KMS-11 (cell line): ENCODE results near the gene FERMT1.
A peak's percentile ranks its signal among the peaks of the same experiment; 100 is the strongest.

ENCODE experiments used
- H2AFZ ChIP-seq: fragments of 200-600 bp; sonication (generic); 2 replicates; pipeline ENCODE4 v1.6.1; 2016; ENCODE audit warnings: antibody characterized with exemption, mixed run types, low read depth
- H3K27ac ChIP-seq: fragments of 200-600 bp; sonication (generic); 2 replicates; pipeline ENCODE4 v1.6.1; 2016; ENCODE audit warnings: mild to moderate bottlenecking, mixed run types
- H3K27me3 ChIP-seq: fragments of 200-600 bp; sonication (generic); 2 replicates; pipeline ENCODE4 v1.6.1; 2017; ENCODE audit warnings: mild to moderate bottlenecking, low read depth, mixed run types, moderate library complexity; ENCODE audit not compliant: insufficient read depth
- H3K36me3 ChIP-seq: fragments of 200-600 bp; sonication (generic); 2 replicates; pipeline ENCODE4 v1.6.1; 2017; ENCODE audit warnings: mild to moderate bottlenecking, mixed run types; ENCODE audit not compliant: insufficient read depth
- H3K4me1 ChIP-seq: fragments of 200-600 bp; sonication (generic); 2 replicates; pipeline ENCODE4 v1.6.1; 2016; ENCODE audit warnings: mild to moderate bottlenecking, low read depth, mixed run types; ENCODE audit not compliant: poor library complexity, severe bottlenecking
- H3K4me2 ChIP-seq: fragments of 200-600 bp; sonication (generic); 2 replicates; pipeline ENCODE4 v1.7.0; 2016; ENCODE audit warnings: mild to moderate bottlenecking, mixed run types
- H3K4me3 ChIP-seq: fragments of 200-600 bp; sonication (generic); IDR thresholded peaks from 2 replicates; pipeline ENCODE4 v1.6.1; 2017; ENCODE audit warnings: low read depth, low read length, mixed read lengths; ENCODE audit not compliant: insufficient read depth
- H3K79me2 ChIP-seq: fragments of 200-600 bp; sonication (generic); 2 replicates; pipeline ENCODE4 v1.6.1; 2016; ENCODE audit warnings: low read depth, mixed run types; ENCODE audit not compliant: insufficient read depth
- H3K9ac ChIP-seq: fragments of 200-600 bp; sonication (generic); 2 replicates; pipeline ENCODE4 v1.6.1; 2016; ENCODE audit warnings: mild to moderate bottlenecking, mixed run types
- H4K20me1 ChIP-seq: fragments of 200-600 bp; sonication (generic); 2 replicates; pipeline ENCODE4 v1.6.1; 2016; ENCODE audit warnings: mild to moderate bottlenecking, mixed run types; ENCODE audit not compliant: insufficient read depth
- CTCF ChIP-seq: fragments of 200-600 bp; sonication (generic); conservative IDR thresholded peaks from 2 replicates; pipeline ENCODE4 v1.6.1; 2017; ENCODE audit warnings: low read depth, mild to moderate bottlenecking, antibody characterized with exemption, low read length, moderate library complexity, mixed read lengths

Gene FERMT1, protein sequence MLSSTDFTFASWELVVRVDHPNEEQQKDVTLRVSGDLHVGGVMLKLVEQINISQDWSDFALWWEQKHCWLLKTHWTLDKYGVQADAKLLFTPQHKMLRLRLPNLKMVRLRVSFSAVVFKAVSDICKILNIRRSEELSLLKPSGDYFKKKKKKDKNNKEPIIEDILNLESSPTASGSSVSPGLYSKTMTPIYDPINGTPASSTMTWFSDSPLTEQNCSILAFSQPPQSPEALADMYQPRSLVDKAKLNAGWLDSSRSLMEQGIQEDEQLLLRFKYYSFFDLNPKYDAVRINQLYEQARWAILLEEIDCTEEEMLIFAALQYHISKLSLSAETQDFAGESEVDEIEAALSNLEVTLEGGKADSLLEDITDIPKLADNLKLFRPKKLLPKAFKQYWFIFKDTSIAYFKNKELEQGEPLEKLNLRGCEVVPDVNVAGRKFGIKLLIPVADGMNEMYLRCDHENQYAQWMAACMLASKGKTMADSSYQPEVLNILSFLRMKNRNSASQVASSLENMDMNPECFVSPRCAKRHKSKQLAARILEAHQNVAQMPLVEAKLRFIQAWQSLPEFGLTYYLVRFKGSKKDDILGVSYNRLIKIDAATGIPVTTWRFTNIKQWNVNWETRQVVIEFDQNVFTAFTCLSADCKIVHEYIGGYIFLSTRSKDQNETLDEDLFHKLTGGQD

DNA sequence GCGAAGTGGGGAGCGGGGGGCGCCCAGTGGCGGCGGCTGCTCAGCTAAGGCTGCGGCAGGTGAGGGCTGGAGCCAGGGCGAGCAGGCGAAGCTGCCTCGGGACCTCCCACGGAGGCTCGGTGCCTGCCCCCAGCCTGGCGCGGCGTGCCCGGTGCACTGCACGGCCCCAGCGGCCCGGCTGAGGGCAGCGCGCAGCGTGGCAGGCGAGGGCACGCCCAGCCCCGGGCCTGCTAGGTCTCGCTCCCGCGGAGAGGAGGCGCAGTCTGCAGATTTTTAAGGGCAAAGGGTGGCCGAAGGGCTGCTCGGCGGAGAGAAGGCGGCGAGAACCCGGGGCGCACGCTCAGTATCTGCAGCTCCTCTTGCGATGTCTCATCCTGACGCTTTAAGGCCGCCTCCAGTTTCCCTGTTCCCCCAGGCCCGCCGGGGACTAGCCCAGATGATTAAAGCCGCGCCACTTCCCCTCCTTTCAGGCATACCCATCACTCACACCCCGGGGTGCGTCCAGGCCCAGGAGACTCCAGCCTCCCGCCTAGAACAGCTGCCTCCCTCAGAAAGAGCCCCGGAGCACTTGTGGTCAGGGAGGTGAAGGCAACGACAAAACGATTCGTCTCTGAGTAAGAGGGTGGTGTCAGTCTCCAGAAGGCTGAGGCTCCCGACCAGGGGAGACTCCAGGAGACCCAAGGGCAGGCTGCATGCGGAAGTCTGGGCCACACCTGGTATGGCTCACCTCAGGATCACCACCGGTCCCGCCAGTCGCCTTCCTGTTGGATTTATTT is at the start of gene FERMT1:
Gene FERMT1, minus strand, starts transcription at position 158 of the 776 bp plus-strand sequence. CDS start 3,476 bp downstream, outside the sequence.
- Histone ChIP-seq H3K9ac (peak within 1 kb of the TSS; percentile 96), H3K4me1 (peaks cover 34% of the 10 kb centered on the region), H2AFZ (peak within 1 kb of the TSS; percentile 85), H3K4me3 (no peak within 1 kb of the TSS), H3K4me2 (peak within 1 kb of the TSS; percentile 84), H3K27me3 (no peaks in the 10 kb centered on the region), H4K20me1 (no peaks in the 10 kb centered on the region), H3K36me3 (no peaks in the 10 kb centered on the region; the same call in 1 of the 2 replicates), H3K27ac (peak within 1 kb of the TSS; percentile 98), H3K79me2 (peaks cover 21% of the 10 kb centered on the region; the same call in 1 of the 2 replicates)
- TF ChIP-seq CTCF = 0 out of 2 replicates have a peak, but pooled peaks have one; percentile 19

GRCh38 chr20:6169251-6169650 is 46.4 kb upstream of the FERMT1 start:
- Histone ChIP-seq H3K36me3 (no peaks in the 10 kb centered on the region), H3K27me3 (no peaks in the 10 kb centered on the region), H4K20me1 (no peaks in the 10 kb centered on the region), H3K9ac (no peak overlapping the region), H3K4me2 (no peak overlapping the region), H3K27ac (no peak overlapping the region), H2AFZ (no peak overlapping the region), H3K4me1 (peaks cover 14% of the 10 kb centered on the region), H3K4me3 (no peak overlapping the region), H3K79me2 (no peaks in the 10 kb centered on the region)
- no peak; the same call in 1 of the 2 replicates for TF ChIP-seq CTCF

- H3K9ac ChIP-seq = no peak overlapping the region
- no peak overlapping the region for H2AFZ ChIP-seq
- no peaks in the 10 kb centered on the region for H3K27me3 ChIP-seq
- H3K79me2 ChIP-seq = no peaks in the 10 kb centered on the region
- H4K20me1 ChIP-seq = no peaks in the 10 kb centered on the region
- no peak for TF ChIP-seq CTCF
- no peak overlapping the region for H3K4me3 ChIP-seq
- H3K4me2 ChIP-seq = no peak overlapping the region
- H3K4me1 ChIP-seq = peaks cover 14% of the 10 kb centered on the region
- H3K36me3 ChIP-seq = no peaks in the 10 kb centered on the region
- no peak overlapping the region for H3K27ac ChIP-seq
Observed at GRCh38 chr20:6168204-6168603, 45.4 kb upstream of the FERMT1 start.

GRCh38 chr20:6165346-6165745 is 42.5 kb upstream of the FERMT1 start:
- Histone ChIP-seq H3K27me3 (no peaks in the 10 kb centered on the region), H3K79me2 (no peaks in the 10 kb centered on the region), H3K4me3 (no peak overlapping the region), H4K20me1 (no peaks in the 10 kb centered on the region), H3K4me1 (peaks cover 24% of the 10 kb centered on the region), H3K9ac (no peak overlapping the region), H3K4me2 (0 out of 2 replicates have a peak overlapping the region, but pooled peaks have one; percentile 10), H3K36me3 (no peaks in the 10 kb centered on the region), H2AFZ (0 out of 2 replicates have a peak overlapping the region, but pooled peaks have one; percentile 8), H3K27ac (peak overlapping the region; percentile 42; the same call in 1 of the 2 replicates)
- TF ChIP-seq CTCF = no peak
